Measurements from ENCODE around the gene KAT6B.

DNA sequence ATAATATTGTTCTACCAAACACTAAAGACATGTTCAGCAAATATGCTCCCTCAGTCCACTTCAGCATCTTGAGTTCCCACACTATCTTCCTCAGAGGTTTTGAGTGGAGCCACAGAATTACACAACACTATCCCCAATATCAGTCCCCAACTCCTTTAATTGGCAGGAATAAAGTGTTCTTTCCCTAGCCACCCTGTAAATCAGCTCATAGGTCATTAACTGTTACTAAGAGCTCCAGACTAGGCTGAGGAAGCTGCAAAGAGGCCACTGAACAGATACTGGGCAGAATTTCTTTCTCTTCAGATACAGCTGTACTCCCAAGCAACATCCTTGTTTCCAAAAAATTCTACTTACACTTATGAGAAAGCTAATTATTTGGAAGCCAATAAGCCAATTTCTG, 11.6 kb upstream of the KAT6B start:
- TF ChIP-seq, protein P1, sequence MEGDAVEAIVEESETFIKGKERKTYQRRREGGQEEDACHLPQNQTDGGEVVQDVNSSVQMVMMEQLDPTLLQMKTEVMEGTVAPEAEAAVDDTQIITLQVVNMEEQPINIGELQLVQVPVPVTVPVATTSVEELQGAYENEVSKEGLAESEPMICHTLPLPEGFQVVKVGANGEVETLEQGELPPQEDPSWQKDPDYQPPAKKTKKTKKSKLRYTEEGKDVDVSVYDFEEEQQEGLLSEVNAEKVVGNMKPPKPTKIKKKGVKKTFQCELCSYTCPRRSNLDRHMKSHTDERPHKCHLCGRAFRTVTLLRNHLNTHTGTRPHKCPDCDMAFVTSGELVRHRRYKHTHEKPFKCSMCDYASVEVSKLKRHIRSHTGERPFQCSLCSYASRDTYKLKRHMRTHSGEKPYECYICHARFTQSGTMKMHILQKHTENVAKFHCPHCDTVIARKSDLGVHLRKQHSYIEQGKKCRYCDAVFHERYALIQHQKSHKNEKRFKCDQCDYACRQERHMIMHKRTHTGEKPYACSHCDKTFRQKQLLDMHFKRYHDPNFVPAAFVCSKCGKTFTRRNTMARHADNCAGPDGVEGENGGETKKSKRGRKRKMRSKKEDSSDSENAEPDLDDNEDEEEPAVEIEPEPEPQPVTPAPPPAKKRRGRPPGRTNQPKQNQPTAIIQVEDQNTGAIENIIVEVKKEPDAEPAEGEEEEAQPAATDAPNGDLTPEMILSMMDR (IDR thresholded peaks at IDR 0.05): no peak
- TF ChIP-seq ZFX (IDR thresholded peaks at IDR 0.05; ENCODE audit: borderline replicate concordance): no peak

Measured in 22Rv1 (cell line).